ENCODE data around the gene TMEFF2. TPM values are rescaled to one million over a fixed set of nuclear protein-coding genes. Genes with fewer than 3 reads are reported as not detected.
"Not testable (repeated sequence)": the region's sequence is repeated elsewhere in the genome, so short reads cannot be mapped to it uniquely, and the experiment has no call there.

TMEFF2 gene
- total and polyA plus RNA-seq, 10 of the 15 experiments (the other 5 are each of a cell fraction or from before 2014, with no cell fraction given) = not detected

DNA sequence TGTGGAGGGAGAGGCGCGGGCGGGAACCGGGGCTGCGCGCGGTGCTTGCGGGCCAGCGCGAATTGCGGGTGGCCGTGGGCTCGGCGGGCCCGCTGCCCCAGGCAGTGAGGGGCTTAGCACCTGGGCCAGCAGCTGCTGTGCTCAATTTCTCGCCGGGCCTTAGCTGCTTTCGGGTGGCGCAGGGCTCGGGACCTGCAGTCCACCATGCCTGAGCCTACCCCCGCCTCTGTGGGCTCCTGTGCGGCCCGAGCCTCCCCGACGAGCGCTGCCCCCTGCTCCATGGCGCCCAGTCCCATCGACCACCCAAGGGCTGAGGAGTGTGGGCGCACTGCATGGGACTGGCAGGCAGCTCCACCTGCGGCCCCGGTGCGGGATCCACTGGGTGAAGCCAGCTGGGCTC is 273.1 kb downstream of the TMEFF2 start:
- H3K36me3 ChIP-seq (ENCODE audit: control insufficient read depth in 2 of 2, insufficient read depth in 2 of 2, low read length in 1 of 2); H4K20me1 ChIP-seq (ENCODE audit: control insufficient read depth, insufficient read depth); H3K4me3 ChIP-seq; H3K9ac ChIP-seq (ENCODE audit: control insufficient read depth, insufficient read depth, low read length); ATAC-seq; H3K9me3 ChIP-seq (replicated peaks; ENCODE audit: control insufficient read depth, insufficient read depth, low read length); in situ Hi-C loops (cut with MboI); DNase-seq (ENCODE audit: low read depth, low spot score); H3K4me2 ChIP-seq (ENCODE audit: control insufficient read depth, insufficient read depth); FAIRE-seq; CTCF ChIA-PET; BruUV-seq (replicated peaks); intact Hi-C loops (cut with micrococcal nuclease; ENCODE audit: unreplicated experiment); H2AFZ ChIP-seq (ENCODE audit: control insufficient read depth, low read depth, low read length); H3K27ac ChIP-seq (ENCODE audit: control insufficient read depth, insufficient read depth); H3K79me2 ChIP-seq (ENCODE audit: control insufficient read depth, insufficient read depth, low read length); H3K27me3 ChIP-seq (replicated peaks in 1 of 2; ENCODE audit: control insufficient read depth in 2 of 2, insufficient read depth in 2 of 2, low read length in 1 of 2): not testable (repeated sequence)
- SMC1A ChIA-PET (ENCODE audit: uncharacterized antibody, unreplicated experiment) = interaction anchor here (1.3 to 4.4 kb wide), 4 partner anchors 8 to 90 kb away, joined by 3 to 44 read pairs (median 6); no protein-coding TSS in a partner anchor
- 89% methylated on average over 20 of the region's 32 CpGs for WGBS (ENCODE audit: insufficient coverage, insufficient replicate concordance, low lambda C conversion rate, missing lambda C conversion rate)
- POLR2A ChIA-PET = interaction anchor here (1.4 kb wide), 1 partner anchor 16 kb away, joined by 4 read pairs; no protein-coding TSS in a partner anchor
- TF ChIP-seq, protein P1, sequence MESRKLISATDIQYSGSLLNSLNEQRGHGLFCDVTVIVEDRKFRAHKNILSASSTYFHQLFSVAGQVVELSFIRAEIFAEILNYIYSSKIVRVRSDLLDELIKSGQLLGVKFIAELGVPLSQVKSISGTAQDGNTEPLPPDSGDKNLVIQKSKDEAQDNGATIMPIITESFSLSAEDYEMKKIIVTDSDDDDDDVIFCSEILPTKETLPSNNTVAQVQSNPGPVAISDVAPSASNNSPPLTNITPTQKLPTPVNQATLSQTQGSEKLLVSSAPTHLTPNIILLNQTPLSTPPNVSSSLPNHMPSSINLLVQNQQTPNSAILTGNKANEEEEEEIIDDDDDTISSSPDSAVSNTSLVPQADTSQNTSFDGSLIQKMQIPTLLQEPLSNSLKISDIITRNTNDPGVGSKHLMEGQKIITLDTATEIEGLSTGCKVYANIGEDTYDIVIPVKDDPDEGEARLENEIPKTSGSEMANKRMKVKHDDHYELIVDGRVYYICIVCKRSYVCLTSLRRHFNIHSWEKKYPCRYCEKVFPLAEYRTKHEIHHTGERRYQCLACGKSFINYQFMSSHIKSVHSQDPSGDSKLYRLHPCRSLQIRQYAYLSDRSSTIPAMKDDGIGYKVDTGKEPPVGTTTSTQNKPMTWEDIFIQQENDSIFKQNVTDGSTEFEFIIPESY (IDR thresholded peaks at IDR 0.05) = 0 out of 2 replicates have a peak, but pooled peaks have one; percentile 9
- RAD21 ChIA-PET (ENCODE audit: unreplicated experiment) = interaction anchor here (1.1 kb wide), 1 partner anchor 8 kb away, joined by 3 read pairs; no protein-coding TSS in a partner anchor
- peaks cover 14% of the 10 kb centered on the region for H3K4me1 ChIP-seq (ENCODE audit: control insufficient read depth, insufficient read depth, low read length)

DNA sequence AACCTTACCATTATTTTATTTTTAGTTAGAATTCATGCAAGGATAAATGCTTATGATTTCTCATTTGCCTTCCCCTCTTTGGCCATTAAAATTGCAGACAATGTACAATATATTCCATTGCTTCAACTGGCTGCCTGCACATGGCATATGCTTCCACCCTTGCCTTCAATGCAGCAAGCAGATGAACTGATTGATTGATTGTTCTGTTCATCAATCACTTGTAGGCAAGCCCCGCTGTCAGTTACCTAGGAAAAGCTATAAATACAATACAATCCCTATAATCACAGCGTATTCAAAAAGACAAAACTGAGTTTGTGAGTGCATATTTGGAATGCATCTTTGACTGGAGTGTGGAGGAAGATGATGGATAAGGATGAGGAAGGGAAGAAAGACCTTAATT is 274.2 kb downstream of the TMEFF2 start:
- H3K9ac ChIP-seq (ENCODE audit: control insufficient read depth, insufficient read depth, low read length) = no peak overlapping the region
- H3K27ac ChIP-seq (ENCODE audit: control insufficient read depth, insufficient read depth) = no peak overlapping the region
- RAD21 ChIA-PET (ENCODE audit: unreplicated experiment) = no interaction called here
- peaks cover 9% of the 10 kb centered on the region for H3K4me1 ChIP-seq (ENCODE audit: control insufficient read depth, insufficient read depth, low read length)
- in situ Hi-C loops (cut with MboI) = no loop called here
- no peak overlapping the region for H3K4me2 ChIP-seq (ENCODE audit: control insufficient read depth, insufficient read depth)
- no peak overlapping the region for H3K4me3 ChIP-seq
- no peaks in the 10 kb centered on the region for H3K36me3 ChIP-seq (ENCODE audit: control insufficient read depth in 2 of 2, insufficient read depth in 2 of 2, low read length in 1 of 2)
- POLR2A ChIA-PET = no interaction called here
- TF ChIP-seq YBX1 (IDR thresholded peaks at IDR 0.05) (no peak), BHLHE40 (IDR thresholded peaks at IDR 0.05; ENCODE audit: borderline replicate concordance in 1 of 2, low read depth in 2 of 2, low read length in 1 of 2) (no peak), POU2F2 (IDR thresholded peaks at IDR 0.05; ENCODE audit: borderline replicate concordance, low read depth, low read length) (no peak), IRF4 (IDR thresholded peaks at IDR 0.05; ENCODE audit: low read depth, low read length) (no peak), ZNF217 (IDR thresholded peaks at IDR 0.05) (no peak)
- TF ChIP-seq, protein P2, sequence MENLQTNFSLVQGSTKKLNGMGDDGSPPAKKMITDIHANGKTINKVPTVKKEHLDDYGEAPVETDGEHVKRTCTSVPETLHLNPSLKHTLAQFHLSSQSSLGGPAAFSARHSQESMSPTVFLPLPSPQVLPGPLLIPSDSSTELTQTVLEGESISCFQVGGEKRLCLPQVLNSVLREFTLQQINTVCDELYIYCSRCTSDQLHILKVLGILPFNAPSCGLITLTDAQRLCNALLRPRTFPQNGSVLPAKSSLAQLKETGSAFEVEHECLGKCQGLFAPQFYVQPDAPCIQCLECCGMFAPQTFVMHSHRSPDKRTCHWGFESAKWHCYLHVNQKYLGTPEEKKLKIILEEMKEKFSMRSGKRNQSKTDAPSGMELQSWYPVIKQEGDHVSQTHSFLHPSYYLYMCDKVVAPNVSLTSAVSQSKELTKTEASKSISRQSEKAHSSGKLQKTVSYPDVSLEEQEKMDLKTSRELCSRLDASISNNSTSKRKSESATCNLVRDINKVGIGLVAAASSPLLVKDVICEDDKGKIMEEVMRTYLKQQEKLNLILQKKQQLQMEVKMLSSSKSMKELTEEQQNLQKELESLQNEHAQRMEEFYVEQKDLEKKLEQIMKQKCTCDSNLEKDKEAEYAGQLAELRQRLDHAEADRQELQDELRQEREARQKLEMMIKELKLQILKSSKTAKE (IDR thresholded peaks at IDR 0.05; ENCODE audit: low read depth, poor library complexity, severe bottlenecking) = no peak
- no peaks in the 10 kb centered on the region for H4K20me1 ChIP-seq (ENCODE audit: control insufficient read depth, insufficient read depth)
- H2AFZ ChIP-seq (ENCODE audit: control insufficient read depth, low read depth, low read length) = no peak overlapping the region
- H3K79me2 ChIP-seq (ENCODE audit: control insufficient read depth, insufficient read depth, low read length) = no peaks in the 10 kb centered on the region
- intact Hi-C loops (cut with micrococcal nuclease; ENCODE audit: unreplicated experiment) = no loop called here
- CTCF ChIA-PET = interaction anchor here (1.1 kb wide), 1 partner anchor 10 kb away, joined by 3 read pairs; no protein-coding TSS in a partner anchor
- no peaks in the 10 kb centered on the region; the same call in 1 of the 3 replicates for H3K9me3 ChIP-seq (replicated peaks; ENCODE audit: control insufficient read depth, insufficient read depth, low read length)
- FAIRE-seq (no peak), ATAC-seq (no peak), DNase-seq (ENCODE audit: low read depth, low spot score) (no peak)
- SMC1A ChIA-PET (ENCODE audit: uncharacterized antibody, unreplicated experiment) = interaction anchor here (4.4 kb wide), 1 partner anchor 13 kb away, joined by 44 read pairs; no protein-coding TSS in a partner anchor
- BruUV-seq (replicated peaks) = no TSS peak
- H3K27me3 ChIP-seq (replicated peaks in 1 of 2; ENCODE audit: control insufficient read depth in 2 of 2, insufficient read depth in 2 of 2, low read length in 1 of 2) = peaks cover 0 to 4% of the 10 kb centered on the region in 2 experiments; a peak in 1 of 4 replicates
- 48% methylated on average over 2 of the region's 2 CpGs for WGBS (ENCODE audit: insufficient coverage, insufficient replicate concordance, low lambda C conversion rate, missing lambda C conversion rate)
